Measurements from ENCODE around the gene ENKD1. TPM values are rescaled to one million over a fixed set of nuclear protein-coding genes. Genes with fewer than 3 reads are reported as not detected.

The ENKD1 gene
- total RNA-seq, 5 donors from 2014 or later (not counting 1 experiment from before 2014, with no cell fraction given): 4.2 to 12.1 (median 10.1) TPM

GRCh38 chr16:67709050-67709449 is 42.5 kb upstream of the ENKD1 start:
- Mint-ChIP-seq H3K27ac (no peak overlapping the region), H3K4me1 (peaks cover 17 to 34% (median 26%) of the 10 kb centered on the region in 3 donors), H3K36me3 (peaks cover 15% of the 10 kb centered on the region), H3K27me3 (no peaks in the 10 kb centered on the region), H3K9me3 (no peaks in the 10 kb centered on the region), H3K4me3 (no peak overlapping the region)
- ChIA-PET CTCF (no interaction called here), POLR2A (interaction anchor here in 1 of 2 donors (0.6 kb wide), 1 partner anchor 139 kb away, joined by 3 read pairs; no protein-coding TSS in a partner anchor)
- ATAC-seq (replicated peaks in 1 of 4) (no peak), DNase-seq (no peak)
- Histone ChIP-seq H3K9me3 (no peaks in the 10 kb centered on the region), H3K4me3 (ENCODE audit: control insufficient read depth in 1 of 2, extremely low read depth in 1 of 2, low read length in 1 of 2) (no peak overlapping the region), H3K27me3 (replicated peaks in 1 of 2; ENCODE audit: control insufficient read depth in 2 of 2, extremely low read depth in 1 of 2, insufficient read depth in 2 of 2, low read length in 1 of 2) (no peaks in the 10 kb centered on the region), H3K27ac (ENCODE audit: low read length) (no peak overlapping the region), H3K4me1 (ENCODE audit: control insufficient read depth in 1 of 2, extremely low read depth in 1 of 2, insufficient read depth in 2 of 2, low read length in 2 of 2) (peaks cover 2% of the 10 kb centered on the region in 2 experiments), H3K36me3 (ENCODE audit: control insufficient read depth in 2 of 2, extremely low read depth in 1 of 2, insufficient read depth in 1 of 2, low read length in 1 of 2) (peaks cover 0 to 2% of the 10 kb centered on the region in 2 donors)
- no CpG with 5 or more reads among the region's 1 CpG for WGBS (ENCODE audit: insufficient coverage)

GRCh38 chr16:67708368-67708771 is 41.8 kb upstream of the ENKD1 start:
- no peaks in the 10 kb centered on the region for H3K9me3 Mint-ChIP-seq
- peaks cover 19 to 36% (median 33%) of the 10 kb centered on the region in 3 donors for H3K4me1 Mint-ChIP-seq
- DNase-seq: no peak
- H3K36me3 Mint-ChIP-seq: peaks cover 15% of the 10 kb centered on the region
- H3K9me3 ChIP-seq: no peaks in the 10 kb centered on the region
- ATAC-seq (replicated peaks in 1 of 4): no peak
- H3K4me3 Mint-ChIP-seq: no peak overlapping the region
- no peak overlapping the region for H3K27ac ChIP-seq (ENCODE audit: low read length)
- H3K27me3 Mint-ChIP-seq: no peaks in the 10 kb centered on the region
- ChIA-PET CTCF (no interaction called here), POLR2A (no interaction called here)
- no peak overlapping the region for H3K4me3 ChIP-seq (ENCODE audit: control insufficient read depth in 1 of 2, extremely low read depth in 1 of 2, low read length in 1 of 2)
- peaks cover 7 to 8% of the 10 kb centered on the region in 2 experiments for H3K4me1 ChIP-seq (ENCODE audit: control insufficient read depth in 1 of 2, extremely low read depth in 1 of 2, insufficient read depth in 2 of 2, low read length in 2 of 2)
- peaks cover 0 to 2% of the 10 kb centered on the region in 2 donors for H3K36me3 ChIP-seq (ENCODE audit: control insufficient read depth in 2 of 2, extremely low read depth in 1 of 2, insufficient read depth in 1 of 2, low read length in 1 of 2)
- WGBS (ENCODE audit: insufficient coverage): no CpG with 5 or more reads among the region's 2 CpGs
- H3K27me3 ChIP-seq (replicated peaks in 1 of 2; ENCODE audit: control insufficient read depth in 2 of 2, extremely low read depth in 1 of 2, insufficient read depth in 2 of 2, low read length in 1 of 2): no peaks in the 10 kb centered on the region
- no peak overlapping the region for H3K27ac Mint-ChIP-seq

- Mint-ChIP-seq H3K4me1 (peaks cover 25 to 41% (median 39%) of the 10 kb centered on the region in 3 donors), H3K9me3 (no peaks in the 10 kb centered on the region), H3K27ac (no peak overlapping the region), H3K27me3 (no peaks in the 10 kb centered on the region), H3K36me3 (peaks cover 15% of the 10 kb centered on the region), H3K4me3 (no peak overlapping the region)
- DNase-seq (no peak), ATAC-seq (replicated peaks in 1 of 4) (no peak)
- peaks cover 0 to 2% of the 10 kb centered on the region in 2 donors for H3K36me3 ChIP-seq (ENCODE audit: control insufficient read depth in 2 of 2, extremely low read depth in 1 of 2, insufficient read depth in 1 of 2, low read length in 1 of 2)
- no peak overlapping the region for H3K4me3 ChIP-seq (ENCODE audit: control insufficient read depth in 1 of 2, extremely low read depth in 1 of 2, low read length in 1 of 2)
- 100% methylated on average over 4 of the region's 5 CpGs for WGBS (ENCODE audit: insufficient coverage)
- no peak overlapping the region for H3K27ac ChIP-seq (ENCODE audit: low read length)
- ChIA-PET CTCF (no interaction called here), POLR2A (no interaction called here)
- no peaks in the 10 kb centered on the region for H3K9me3 ChIP-seq
- no peaks in the 10 kb centered on the region for H3K27me3 ChIP-seq (replicated peaks in 1 of 2; ENCODE audit: control insufficient read depth in 2 of 2, extremely low read depth in 1 of 2, insufficient read depth in 2 of 2, low read length in 1 of 2)
- peaks cover 10% of the 10 kb centered on the region in 2 experiments for H3K4me1 ChIP-seq (ENCODE audit: control insufficient read depth in 1 of 2, extremely low read depth in 1 of 2, insufficient read depth in 2 of 2, low read length in 2 of 2)
Measured at GRCh38 chr16:67707790-67708189, 41.2 kb upstream of the ENKD1 start.

GRCh38 chr16:67707210-67707609 is 40.7 kb upstream of the ENKD1 start:
- Mint-ChIP-seq H3K27ac (no peak overlapping the region), H3K27me3 (no peaks in the 10 kb centered on the region), H3K4me1 (peaks cover 26 to 44% (median 39%) of the 10 kb centered on the region in 3 donors), H3K4me3 (no peak overlapping the region), H3K9me3 (no peaks in the 10 kb centered on the region), H3K36me3 (peaks cover 15% of the 10 kb centered on the region)
- Histone ChIP-seq H3K4me3 (ENCODE audit: control insufficient read depth in 1 of 2, extremely low read depth in 1 of 2, low read length in 1 of 2) (no peak overlapping the region), H3K27me3 (replicated peaks in 1 of 2; ENCODE audit: control insufficient read depth in 2 of 2, extremely low read depth in 1 of 2, insufficient read depth in 2 of 2, low read length in 1 of 2) (no peaks in the 10 kb centered on the region), H3K4me1 (ENCODE audit: control insufficient read depth in 1 of 2, extremely low read depth in 1 of 2, insufficient read depth in 2 of 2, low read length in 2 of 2) (peaks cover 10% of the 10 kb centered on the region in 2 experiments), H3K36me3 (ENCODE audit: control insufficient read depth in 2 of 2, extremely low read depth in 1 of 2, insufficient read depth in 1 of 2, low read length in 1 of 2) (peaks cover 0 to 2% of the 10 kb centered on the region in 2 donors), H3K9me3 (no peaks in the 10 kb centered on the region), H3K27ac (ENCODE audit: low read length) (no peak overlapping the region)
- CTCF ChIA-PET: interaction anchor here in 1 of 2 donors (0.6 kb wide), 1 partner anchor 330 kb away, joined by 4 read pairs; no protein-coding TSS in a partner anchor
- WGBS (ENCODE audit: insufficient coverage): no CpG with 5 or more reads among the region's 4 CpGs
- no peak for DNase-seq
- POLR2A ChIA-PET: no interaction called here
- no peak for ATAC-seq (replicated peaks in 1 of 4)

- Histone ChIP-seq H3K36me3 (ENCODE audit: control insufficient read depth in 2 of 2, extremely low read depth in 1 of 2, insufficient read depth in 1 of 2, low read length in 1 of 2) (no peaks in the 10 kb centered on the region), H3K27me3 (replicated peaks in 1 of 2; ENCODE audit: control insufficient read depth in 2 of 2, extremely low read depth in 1 of 2, insufficient read depth in 2 of 2, low read length in 1 of 2) (no peaks in the 10 kb centered on the region), H3K4me1 (ENCODE audit: control insufficient read depth in 1 of 2, extremely low read depth in 1 of 2, insufficient read depth in 2 of 2, low read length in 2 of 2) (peaks cover 10% of the 10 kb centered on the region in 2 experiments), H3K9me3 (no peaks in the 10 kb centered on the region), H3K27ac (ENCODE audit: low read length) (peak overlapping the region; percentile 3), H3K4me3 (ENCODE audit: control insufficient read depth in 1 of 2, extremely low read depth in 1 of 2, low read length in 1 of 2) (no peak overlapping the region)
- H3K36me3 Mint-ChIP-seq: peaks cover 4% of the 10 kb centered on the region
- no CpG with 5 or more reads among the region's 5 CpGs for WGBS (ENCODE audit: insufficient coverage)
- H3K4me3 Mint-ChIP-seq: peak overlapping the region in 1 of 3 donors; percentile 65
- H3K27me3 Mint-ChIP-seq: no peaks in the 10 kb centered on the region
- peak overlapping the region; percentile 55 to 74 for H3K27ac Mint-ChIP-seq
- POLR2A ChIA-PET: no interaction called here
- peaks cover 22 to 40% (median 25%) of the 10 kb centered on the region in 3 donors for H3K4me1 Mint-ChIP-seq
- DNase-seq (no peak), ATAC-seq (replicated peaks in 1 of 4) (no peak)
- H3K9me3 Mint-ChIP-seq: no peaks in the 10 kb centered on the region
- CTCF ChIA-PET: no interaction called here
Measured at GRCh38 chr16:67704110-67704509, 37.6 kb upstream of the ENKD1 start.

GRCh38 chr16:67703626-67704025 is 37.1 kb upstream of the ENKD1 start:
- Mint-ChIP-seq H3K27ac (peak overlapping the region; percentile 55 to 74), H3K9me3 (no peaks in the 10 kb centered on the region), H3K4me1 (peaks cover 22 to 38% (median 25%) of the 10 kb centered on the region in 3 donors), H3K27me3 (no peaks in the 10 kb centered on the region), H3K4me3 (peak overlapping the region in 1 of 3 donors; percentile 65), H3K36me3 (peaks cover 6% of the 10 kb centered on the region)
- CTCF ChIA-PET: no interaction called here
- Histone ChIP-seq H3K4me1 (ENCODE audit: control insufficient read depth in 1 of 2, extremely low read depth in 1 of 2, insufficient read depth in 2 of 2, low read length in 2 of 2) (peaks cover 10% of the 10 kb centered on the region in 2 experiments), H3K27ac (ENCODE audit: low read length) (peak overlapping the region; percentile 18), H3K27me3 (replicated peaks in 1 of 2; ENCODE audit: control insufficient read depth in 2 of 2, extremely low read depth in 1 of 2, insufficient read depth in 2 of 2, low read length in 1 of 2) (no peaks in the 10 kb centered on the region), H3K4me3 (ENCODE audit: control insufficient read depth in 1 of 2, extremely low read depth in 1 of 2, low read length in 1 of 2) (no peak overlapping the region), H3K36me3 (ENCODE audit: control insufficient read depth in 2 of 2, extremely low read depth in 1 of 2, insufficient read depth in 1 of 2, low read length in 1 of 2) (no peaks in the 10 kb centered on the region), H3K9me3 (no peaks in the 10 kb centered on the region)
- DNase-seq: peak in 3 of 35 experiments; percentile 4 to 24 (median 5)
- peak; percentile 78 to 95 (median 93) for ATAC-seq (replicated peaks in 1 of 4)
- WGBS (ENCODE audit: insufficient coverage): no CpG with 5 or more reads among the region's 2 CpGs
- POLR2A ChIA-PET: no interaction called here

Measured in T-cell (primary cell).